HFFc6 (cell line): ENCODE results near the gene ZNF276. TPM values are rescaled to one million over a fixed set of nuclear protein-coding genes. Genes with fewer than 3 reads are reported as not detected.
"Not testable (repeated sequence)": the region's sequence is repeated elsewhere in the genome, so short reads cannot be mapped to it uniquely, and the experiment has no call there.

Source experiments
- DNase-seq: peaks from one replicate; pipeline ENCODE4 v3.0.0-alpha.2; 2018
- H3K27ac Mint-ChIP-seq: 2 replicates; pipeline ENCODE4 v1.8.0; 2020; ENCODE audit warnings: mild to moderate bottlenecking, mixed read lengths
- H3K27me3 Mint-ChIP-seq: 2 replicates; pipeline ENCODE4 v1.8.0; 2021; ENCODE audit warnings: mild to moderate bottlenecking, moderate library complexity, mixed read lengths; ENCODE audit not compliant: insufficient read depth
- H3K36me3 Mint-ChIP-seq: 2 replicates; pipeline ENCODE4 v1.8.0; 2021; ENCODE audit warnings: low read depth, mixed read lengths
- H3K4me1 Mint-ChIP-seq: 2 replicates; pipeline ENCODE4 v1.8.0; 2020; ENCODE audit warnings: low read depth, mixed read lengths
- H3K4me3 Mint-ChIP-seq: 2 replicates; pipeline ENCODE4 v1.8.0; 2020; ENCODE audit warnings: mild to moderate bottlenecking, moderate library complexity, mixed read lengths
- H3K9me3 Mint-ChIP-seq: 2 replicates; pipeline ENCODE4 v1.8.0; 2020; ENCODE audit warnings: mild to moderate bottlenecking, mixed read lengths
- CTCF ChIP-seq: fragments of 200-600 bp; sonication (generic); IDR thresholded peaks from 2 replicates; pipeline ENCODE4 v1.5.0; 2021; ENCODE audit warnings: antibody characterized with exemption, mild to moderate bottlenecking
- total RNA-seq, 6 experiments: library from RNA; stranded (reverse); fragmentation: NEBNext Ultra II Directional; extraction: Animal tissue kit (Norgen Biotek cat#: 25700); gene quantifications; 2 replicates in 1 of 6; 3 replicates in 5 of 6; pipeline ENCODE4 v1.2.3, GENCODE V29; 2021

Gene ZNF276
- total RNA-seq, 6 experiments from 2014 or later = 7.8 to 16.7 (median 9.7) TPM

DNA sequence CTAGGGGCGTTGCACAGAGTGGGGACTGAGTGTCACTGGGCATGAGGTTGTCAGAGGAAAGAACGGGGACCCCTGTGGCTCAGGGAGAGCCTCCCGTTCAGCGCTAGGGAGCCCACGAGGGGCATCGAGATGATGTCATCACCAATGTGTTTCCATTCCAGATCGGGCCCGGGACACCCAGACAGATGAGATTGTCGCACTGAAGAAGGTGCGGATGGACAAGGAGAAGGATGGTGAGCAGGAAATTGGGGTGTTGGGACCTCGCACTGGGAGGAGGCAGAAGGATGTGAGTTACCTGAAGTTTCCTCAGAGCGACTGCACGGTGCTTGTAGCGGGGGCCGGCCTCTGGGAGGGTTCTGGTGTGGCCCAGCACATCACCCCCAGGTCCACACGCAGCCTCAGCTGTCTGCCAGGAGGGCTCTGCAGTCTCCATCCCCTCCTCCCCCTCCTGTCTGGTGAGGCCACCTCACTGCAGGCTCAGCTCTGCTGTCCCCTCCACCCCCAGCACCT is 30.9 kb upstream of the ZNF276 start:
- Mint-ChIP-seq H3K9me3 (no peaks in the 10 kb centered on the region), H3K27ac (no peak overlapping the region), H3K4me1 (peaks cover 7% of the 10 kb centered on the region), H3K36me3 (peaks cover 10% of the 10 kb centered on the region), H3K27me3 (peaks cover 8% of the 10 kb centered on the region), H3K4me3 (no peak overlapping the region)
- TF ChIP-seq CTCF = no peak
- DNase-seq = no peak

DNA sequence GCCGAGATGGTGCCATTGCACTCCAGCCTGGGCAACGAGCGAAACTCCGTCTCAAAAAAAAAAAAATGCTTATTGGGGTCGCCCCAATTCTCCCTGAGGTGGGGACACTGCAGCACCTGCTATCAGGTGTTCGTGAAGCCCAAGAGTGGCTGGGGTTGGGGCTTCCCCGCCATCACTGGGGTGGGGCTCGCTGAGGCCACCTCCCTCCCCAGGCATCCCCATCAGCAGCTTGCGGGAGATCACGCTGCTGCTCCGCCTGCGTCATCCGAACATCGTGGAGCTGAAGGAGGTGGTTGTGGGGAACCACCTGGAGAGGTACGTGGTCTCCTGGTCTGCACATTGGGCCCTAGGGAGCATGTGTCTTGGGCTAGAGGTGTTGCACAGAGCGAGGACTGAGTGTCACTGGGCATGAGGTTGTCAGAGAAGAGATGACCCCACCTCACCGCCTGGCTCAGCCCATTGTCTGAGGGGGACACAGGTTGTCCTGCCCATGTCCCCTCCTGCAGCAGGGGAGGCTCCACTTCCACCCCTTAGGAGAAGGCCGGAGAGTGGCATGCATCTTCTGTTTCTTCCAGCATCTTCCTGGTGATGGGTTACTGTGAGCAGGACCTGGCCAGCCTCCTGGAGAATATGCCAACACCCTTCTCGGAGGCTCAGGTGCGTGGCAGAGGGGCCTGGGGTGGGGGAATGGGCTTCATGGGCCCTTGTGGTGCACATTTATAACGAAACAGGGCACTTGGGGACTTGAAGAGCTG is 29.9 kb upstream of the ZNF276 start:
- H3K4me3 Mint-ChIP-seq = no peak overlapping the region
- H3K27ac Mint-ChIP-seq = no peak overlapping the region
- no peak for TF ChIP-seq CTCF
- no peak for DNase-seq
- H3K9me3 Mint-ChIP-seq = no peaks in the 10 kb centered on the region
- H3K36me3 Mint-ChIP-seq = peaks cover 6% of the 10 kb centered on the region
- peaks cover 7% of the 10 kb centered on the region for H3K27me3 Mint-ChIP-seq
- H3K4me1 Mint-ChIP-seq = peaks cover 7% of the 10 kb centered on the region

DNA sequence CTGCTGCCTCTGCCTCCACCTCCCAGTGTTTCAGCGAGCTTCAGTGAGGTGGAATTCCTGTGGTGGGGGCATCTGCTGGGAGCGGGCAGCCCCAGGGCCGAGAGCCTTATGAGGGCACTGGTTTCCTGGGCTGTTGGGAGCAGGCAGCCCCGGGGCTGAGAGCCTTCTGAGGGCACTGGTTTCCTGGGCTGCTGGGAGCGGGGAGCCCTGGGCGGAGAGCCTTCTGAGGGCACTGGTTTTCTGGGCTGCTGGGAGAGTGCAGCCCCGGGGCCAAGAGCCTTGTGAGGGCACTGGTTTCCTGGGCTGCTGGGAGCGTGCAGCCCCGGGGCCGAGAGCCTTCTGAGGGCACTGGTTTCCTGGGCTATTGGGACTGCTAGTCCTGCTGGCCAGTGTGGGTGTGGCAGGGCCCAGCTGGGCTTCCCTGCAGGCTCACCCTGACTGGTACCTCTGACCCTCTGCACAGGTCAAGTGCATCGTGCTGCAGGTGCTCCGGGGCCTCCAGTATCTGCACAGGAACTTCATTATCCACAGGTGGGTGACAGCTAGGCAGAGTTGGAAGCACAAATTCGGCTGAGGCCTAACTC is 29.3 kb upstream of the ZNF276 start:
- no peak overlapping the region for H3K27ac Mint-ChIP-seq
- no peak for DNase-seq
- H3K36me3 Mint-ChIP-seq = peaks cover 6% of the 10 kb centered on the region
- no peak for TF ChIP-seq CTCF
- H3K4me1 Mint-ChIP-seq = peaks cover 7% of the 10 kb centered on the region
- no peaks in the 10 kb centered on the region for H3K9me3 Mint-ChIP-seq
- H3K27me3 Mint-ChIP-seq = peaks cover 5% of the 10 kb centered on the region
- H3K4me3 Mint-ChIP-seq = no peak overlapping the region

DNA sequence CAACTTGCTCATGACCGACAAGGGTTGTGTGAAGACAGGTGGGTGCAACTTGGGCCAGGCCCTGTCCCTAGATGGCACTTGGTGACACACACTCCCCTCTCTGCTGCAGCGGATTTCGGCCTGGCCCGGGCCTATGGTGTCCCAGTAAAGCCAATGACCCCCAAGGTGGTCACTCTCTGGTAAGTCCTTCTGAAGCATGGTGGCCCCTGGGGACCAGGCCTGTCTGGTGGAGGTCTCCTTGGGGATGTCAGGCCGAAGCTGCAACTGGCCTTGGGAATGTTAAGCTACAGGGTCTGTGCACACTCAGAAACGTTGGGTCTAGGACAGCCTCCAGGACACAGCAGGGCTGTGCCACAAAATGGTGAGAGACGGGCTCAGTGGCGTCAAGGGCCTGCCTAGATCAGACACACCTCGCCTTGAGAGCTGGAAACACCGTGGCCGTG is 28.0 kb upstream of the ZNF276 start:
- no peak overlapping the region for H3K27ac Mint-ChIP-seq
- H3K27me3 Mint-ChIP-seq = no peaks in the 10 kb centered on the region; the same call in none of the 2 replicates
- DNase-seq = no peak
- no peak overlapping the region for H3K4me3 Mint-ChIP-seq
- H3K9me3 Mint-ChIP-seq = no peaks in the 10 kb centered on the region
- no peak for TF ChIP-seq CTCF
- no peaks in the 10 kb centered on the region; the same call in 1 of the 2 replicates for H3K36me3 Mint-ChIP-seq
- no peaks in the 10 kb centered on the region for H3K4me1 Mint-ChIP-seq

- Mint-ChIP-seq H3K27ac (no peak overlapping the region), H3K4me3 (no peak overlapping the region), H3K36me3 (no peaks in the 10 kb centered on the region; the same call in 1 of the 2 replicates), H3K27me3 (no peaks in the 10 kb centered on the region; the same call in none of the 2 replicates), H3K4me1 (no peaks in the 10 kb centered on the region), H3K9me3 (no peaks in the 10 kb centered on the region)
- no peak for DNase-seq
- no peak for TF ChIP-seq CTCF
Observed at GRCh38 chr16:89693931-89694783, 27.2 kb upstream of the ZNF276 start.

DNA sequence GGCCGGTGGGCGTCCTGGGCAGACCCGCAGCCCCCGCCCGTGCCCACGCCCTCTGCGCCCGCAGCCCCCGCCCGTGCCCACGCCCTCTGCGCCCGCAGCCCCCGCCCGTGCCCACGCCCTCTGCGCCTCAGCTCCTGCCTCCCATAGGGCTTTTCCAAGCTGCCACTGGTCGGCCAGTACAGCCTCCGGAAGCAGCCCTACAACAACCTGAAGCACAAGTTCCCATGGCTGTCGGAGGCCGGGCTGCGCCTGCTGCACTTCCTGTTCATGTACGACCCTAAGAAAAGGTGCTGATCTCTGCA is 26.6 kb upstream of the ZNF276 start:
- not testable (repeated sequence) for H3K4me1 Mint-ChIP-seq, H3K9me3 Mint-ChIP-seq, H3K27me3 Mint-ChIP-seq, H3K27ac Mint-ChIP-seq, H3K36me3 Mint-ChIP-seq, DNase-seq, H3K4me3 Mint-ChIP-seq
